H7 (cell line): ENCODE data around the gene FLRT2. TPM values are rescaled to one million over a fixed set of nuclear protein-coding genes. Genes with fewer than 3 reads are reported as not detected.

Experiments
- DNase-seq: peaks from one replicate; pipeline ENCODE4 v3.0.0; 2012
- H3K27me3 ChIP-seq: 2 replicates; pipeline ENCODE4 v1.6.0; 2011; ENCODE audit warnings: mild to moderate bottlenecking, low read length; ENCODE audit not compliant: control insufficient read depth, insufficient read depth
- H3K36me3 ChIP-seq: replicated peaks from 2 replicates; pipeline ENCODE4 v1.5.1; 2011; ENCODE audit warnings: low read length; ENCODE audit not compliant: control insufficient read depth, insufficient read depth
- H3K4me3 ChIP-seq: 2 replicates; pipeline ENCODE4 v1.5.1; 2011; ENCODE audit warnings: low read depth, mild to moderate bottlenecking, control low read depth, low read length, moderate library complexity; ENCODE audit not compliant: insufficient read depth
- total RNA-seq: library from RNA; depleted of rRNA; stranded (reverse); fragments of >200 nt; shearing (Covaris generic); gene quantifications from 2 replicates; pipeline ENCODE4 v1.2.3, GENCODE V29; 2014

FLRT2 gene
- total RNA-seq, 1 experiment from 2014 or later: 8.6 TPM

GRCh38 chr14:85520581-85520980 lies 9.4 kb upstream of the FLRT2 start:
- H3K36me3 ChIP-seq: no peaks in the 10 kb centered on the region
- no peak overlapping the region for H3K4me3 ChIP-seq
- no peak for DNase-seq
- no peaks in the 10 kb centered on the region for H3K27me3 ChIP-seq

- H3K27me3 ChIP-seq: peaks cover 4% of the 10 kb centered on the region
- H3K36me3 ChIP-seq: no peaks in the 10 kb centered on the region
- no peak overlapping the region for H3K4me3 ChIP-seq
- DNase-seq: no peak
Observed at GRCh38 chr14:85523624-85524023, 6.3 kb upstream of the FLRT2 start.

DNA sequence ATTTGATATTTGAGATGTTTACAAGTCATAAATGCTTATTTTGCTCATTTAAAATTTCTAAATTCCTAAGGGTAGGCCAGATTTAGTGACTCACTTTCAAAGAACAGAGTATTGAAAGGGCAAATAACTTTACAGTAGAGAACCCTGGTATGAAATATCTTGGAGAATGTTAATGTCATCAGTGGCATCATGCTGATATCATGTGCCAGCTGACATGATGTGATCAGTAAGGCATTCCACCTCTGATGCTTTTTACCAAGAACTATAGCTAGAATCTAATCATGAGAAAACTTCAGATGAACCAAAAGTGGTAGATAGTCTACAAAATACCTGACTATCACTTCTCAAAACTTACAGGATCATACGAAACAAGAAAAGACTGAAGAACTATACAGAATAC lies 2.9 kb upstream of the FLRT2 start:
- DNase-seq: no peak
- Histone ChIP-seq H3K4me3 (no peak overlapping the region), H3K36me3 (no peaks in the 10 kb centered on the region)

DNA sequence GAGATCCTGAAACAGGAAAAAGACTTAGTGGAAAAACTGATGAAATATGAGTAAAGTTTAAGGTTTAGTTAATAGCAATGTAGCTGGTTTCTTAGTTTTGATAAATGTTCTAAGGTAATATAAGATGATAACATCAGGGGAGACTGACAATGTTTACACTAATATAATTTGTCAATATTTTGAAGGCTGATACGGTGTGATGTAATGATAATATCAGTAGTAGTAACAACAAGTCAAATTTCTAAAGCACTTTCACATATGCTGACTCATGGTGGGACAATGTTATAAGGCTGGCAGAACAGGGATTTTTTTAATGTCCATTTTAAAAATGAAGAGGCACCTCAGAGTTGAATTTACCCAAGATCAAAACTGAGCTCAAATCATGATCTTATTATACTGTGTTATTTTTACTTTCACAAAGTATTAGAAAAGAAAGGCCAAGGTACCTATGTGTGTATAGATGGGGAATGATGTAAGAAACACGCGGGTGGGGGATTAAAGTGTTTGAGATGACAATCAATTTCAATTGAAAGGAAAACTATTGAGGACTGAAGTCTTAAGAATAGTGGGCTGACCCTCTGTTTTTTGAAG lies 2.4 kb upstream of the FLRT2 start:
- Histone ChIP-seq H3K27me3 (peaks cover 44% of the 10 kb centered on the region), H3K4me3 (no peak overlapping the region)

More for the DNA sequence above, 2.9 kb upstream of the FLRT2 start:
- peaks cover 38% of the 10 kb centered on the region for H3K27me3 ChIP-seq

DNA sequence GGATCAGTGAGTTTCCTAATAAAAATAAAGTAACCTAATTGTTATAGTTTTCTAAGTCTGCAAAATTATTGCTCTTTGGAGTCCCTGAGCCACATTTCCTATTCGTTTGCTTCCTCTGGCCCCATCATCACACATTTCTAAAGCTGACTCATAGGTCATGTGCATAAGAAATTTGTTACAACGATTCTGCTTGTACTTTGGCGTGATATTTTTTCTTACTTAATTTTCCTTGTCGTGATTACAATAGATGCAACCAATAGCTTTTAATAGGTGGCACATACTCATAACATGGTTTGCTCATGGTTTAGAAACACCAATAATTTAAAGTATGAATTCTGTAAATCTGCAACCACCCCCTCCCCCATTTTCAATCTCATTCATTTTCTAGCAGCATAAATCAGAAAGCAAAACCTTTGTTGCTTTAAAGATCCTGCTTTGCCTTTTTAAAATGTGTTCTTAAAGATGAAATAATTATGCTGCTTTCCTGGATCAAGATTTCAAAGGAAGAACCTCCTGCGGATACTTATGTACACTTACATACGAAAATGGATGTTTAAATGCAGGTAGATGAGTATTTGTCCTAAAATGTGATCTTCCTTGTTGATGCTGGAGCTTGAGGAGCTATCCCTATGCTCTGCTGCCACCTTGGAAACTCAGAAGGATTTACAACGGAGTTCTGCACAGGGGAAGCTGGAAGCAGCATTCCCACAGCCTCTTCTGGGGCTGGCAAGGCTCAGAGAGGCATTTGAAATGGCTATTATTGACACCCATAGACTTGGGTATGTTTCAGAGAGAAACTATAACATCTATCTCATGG lies 1.7 kb upstream of the FLRT2 start:
- H3K27me3 ChIP-seq: peaks cover 47% of the 10 kb centered on the region
- DNase-seq: peak; percentile 48
- peak overlapping the region; percentile 76; the same call in 1 of the 2 replicates for H3K4me3 ChIP-seq
- H3K36me3 ChIP-seq: no peaks in the 10 kb centered on the region

More for the DNA sequence above, 2.4 kb upstream of the FLRT2 start:
- no peaks in the 10 kb centered on the region for H3K36me3 ChIP-seq
- DNase-seq: no peak

DNA sequence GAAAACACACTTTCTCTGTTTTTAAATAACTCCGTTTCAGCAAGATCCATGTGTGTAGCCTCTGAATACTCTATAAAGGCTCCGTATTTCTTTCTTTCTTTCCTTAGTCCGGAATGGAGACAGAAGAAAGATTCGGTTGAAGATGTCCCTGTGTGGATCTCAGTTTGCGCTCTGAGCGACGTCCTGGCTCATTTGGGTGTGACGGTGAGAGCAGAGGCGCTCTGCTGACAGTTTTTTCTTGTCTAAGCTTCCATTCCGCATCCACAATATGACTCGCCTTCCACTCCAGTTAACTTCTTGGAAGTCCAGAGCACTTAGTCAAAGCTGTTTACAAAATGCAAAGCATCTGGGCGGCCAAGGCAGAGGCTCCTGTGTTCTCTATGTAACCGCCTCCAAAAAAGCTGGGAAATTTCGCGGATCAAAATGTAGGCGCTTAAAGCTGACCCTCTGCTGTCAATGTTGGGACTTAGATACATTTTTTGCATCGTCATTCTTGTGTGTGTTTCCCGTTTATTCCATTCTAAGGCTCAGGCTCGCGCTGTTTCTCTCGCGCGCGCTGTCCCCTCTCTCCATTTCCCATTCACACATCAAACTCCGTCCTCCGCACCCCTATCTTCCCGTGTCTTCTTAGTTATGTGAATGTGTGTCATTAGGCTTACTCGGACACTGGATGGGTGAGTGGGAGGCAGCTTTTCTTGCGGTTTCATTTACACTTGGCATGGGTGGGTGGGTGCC lies 880 bp upstream of the FLRT2 start:
- Histone ChIP-seq H3K36me3 (no peaks in the 10 kb centered on the region), H3K4me3 (peak overlapping the region; percentile 76), H3K27me3 (peaks cover 54% of the 10 kb centered on the region)
- peak; percentile 19 for DNase-seq

DNA sequence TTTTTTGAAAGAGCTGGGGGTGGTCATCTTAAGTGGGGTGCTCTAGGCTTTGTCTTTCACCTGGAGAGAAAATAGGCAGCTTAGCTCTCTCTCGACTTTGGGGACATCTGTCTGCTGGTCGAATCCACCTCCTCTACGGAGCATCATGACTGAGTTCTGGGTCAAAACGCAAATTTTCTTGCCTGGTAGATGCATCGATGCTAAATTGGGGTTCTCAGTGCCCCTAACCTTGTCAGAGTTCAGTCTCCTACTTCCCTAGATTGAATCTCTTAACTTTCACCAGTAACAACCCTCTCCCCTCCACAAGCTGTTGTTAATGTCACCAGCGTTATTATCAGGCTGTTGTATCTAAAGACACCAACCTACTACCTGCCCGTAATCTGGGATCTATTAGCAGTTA lies 682 bp downstream of the FLRT2 start:
- peak overlapping the region; percentile 76 for H3K4me3 ChIP-seq
- H3K27me3 ChIP-seq: peaks cover 69% of the 10 kb centered on the region
- no peak for DNase-seq
- no peaks in the 10 kb centered on the region for H3K36me3 ChIP-seq

GRCh38 chr14:85531141-85531586 lies 1.2 kb downstream of the FLRT2 start:
- peak; percentile 70 for DNase-seq
- peaks cover 74% of the 10 kb centered on the region for H3K27me3 ChIP-seq
- no peaks in the 10 kb centered on the region for H3K36me3 ChIP-seq
- peak overlapping the region; percentile 76 for H3K4me3 ChIP-seq

GRCh38 chr14:85531587-85532373 lies 1.8 kb downstream of the FLRT2 start:
- peak; percentile 63 for DNase-seq
- Histone ChIP-seq H3K27me3 (peaks cover 75% of the 10 kb centered on the region), H3K36me3 (no peaks in the 10 kb centered on the region), H3K4me3 (peak overlapping the region; percentile 76)

DNA sequence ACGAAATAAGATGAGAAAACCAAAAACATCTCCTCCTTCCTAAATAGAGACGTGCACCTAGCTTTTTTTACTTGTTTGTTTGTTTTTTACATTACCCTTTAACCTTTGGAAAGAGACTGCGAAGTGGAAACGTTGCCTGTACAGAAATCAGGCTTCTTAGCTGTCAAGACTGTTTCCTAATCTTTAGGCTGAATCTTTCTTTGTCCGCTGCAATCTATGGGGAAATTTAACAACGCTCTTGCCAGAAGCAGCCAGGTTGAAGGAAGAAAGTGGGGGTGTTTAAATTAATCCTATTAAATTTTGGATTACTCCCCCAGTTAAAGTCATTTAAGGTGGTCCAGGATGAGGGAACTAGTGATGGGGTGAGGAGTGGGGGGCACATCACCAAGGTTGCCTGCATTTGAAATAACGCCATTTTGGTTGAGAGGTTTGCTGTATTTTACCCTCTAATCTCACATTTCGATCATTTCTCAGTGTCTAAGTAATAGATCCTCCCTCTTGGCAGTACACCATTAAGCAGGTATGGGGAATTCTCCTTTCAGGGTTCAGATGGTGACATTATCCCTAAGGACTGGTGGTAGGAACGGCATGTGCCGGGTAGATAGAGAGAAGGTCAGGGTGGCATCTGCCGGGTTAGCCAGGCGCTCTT lies 2.6 kb downstream of the FLRT2 start:
- H3K36me3 ChIP-seq: no peaks in the 10 kb centered on the region
- no peak for DNase-seq
- H3K27me3 ChIP-seq: peaks cover 75% of the 10 kb centered on the region
- H3K4me3 ChIP-seq: peak overlapping the region; percentile 76

GRCh38 chr14:85533023-85533860 lies 3.3 kb downstream of the FLRT2 start:
- Histone ChIP-seq H3K4me3 (peak overlapping the region; percentile 76), H3K27me3 (peaks cover 73% of the 10 kb centered on the region), H3K36me3 (no peaks in the 10 kb centered on the region)
- peak; percentile 84 for DNase-seq

DNA sequence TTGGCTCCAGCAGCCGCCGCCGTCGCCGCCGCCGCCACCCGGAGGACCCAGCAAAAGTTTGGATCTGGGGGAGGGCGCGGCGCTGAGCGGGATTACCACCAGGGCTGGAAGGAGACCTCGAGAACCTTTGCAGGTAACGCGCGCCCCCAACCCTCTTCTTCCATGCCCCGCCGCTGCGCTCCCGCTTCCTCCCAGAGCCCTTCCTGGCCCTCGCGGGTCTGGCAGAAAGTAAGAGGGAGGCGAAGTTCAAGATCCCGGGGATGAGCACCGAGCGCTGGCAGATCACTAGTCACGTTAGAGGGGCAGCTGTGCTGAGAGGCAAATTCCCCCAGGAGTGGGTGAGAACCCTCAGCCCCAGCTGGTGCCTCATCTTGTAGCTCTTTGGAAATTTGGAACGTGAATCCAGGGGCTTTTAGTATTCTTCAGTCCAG lies 3.9 kb downstream of the FLRT2 start:
- Histone ChIP-seq H3K27me3 (peaks cover 68% of the 10 kb centered on the region), H3K4me3 (peak overlapping the region; percentile 76), H3K36me3 (no peaks in the 10 kb centered on the region)
- peak; percentile 70 for DNase-seq
